ENCODE results near the gene ATXN10.

DNA sequence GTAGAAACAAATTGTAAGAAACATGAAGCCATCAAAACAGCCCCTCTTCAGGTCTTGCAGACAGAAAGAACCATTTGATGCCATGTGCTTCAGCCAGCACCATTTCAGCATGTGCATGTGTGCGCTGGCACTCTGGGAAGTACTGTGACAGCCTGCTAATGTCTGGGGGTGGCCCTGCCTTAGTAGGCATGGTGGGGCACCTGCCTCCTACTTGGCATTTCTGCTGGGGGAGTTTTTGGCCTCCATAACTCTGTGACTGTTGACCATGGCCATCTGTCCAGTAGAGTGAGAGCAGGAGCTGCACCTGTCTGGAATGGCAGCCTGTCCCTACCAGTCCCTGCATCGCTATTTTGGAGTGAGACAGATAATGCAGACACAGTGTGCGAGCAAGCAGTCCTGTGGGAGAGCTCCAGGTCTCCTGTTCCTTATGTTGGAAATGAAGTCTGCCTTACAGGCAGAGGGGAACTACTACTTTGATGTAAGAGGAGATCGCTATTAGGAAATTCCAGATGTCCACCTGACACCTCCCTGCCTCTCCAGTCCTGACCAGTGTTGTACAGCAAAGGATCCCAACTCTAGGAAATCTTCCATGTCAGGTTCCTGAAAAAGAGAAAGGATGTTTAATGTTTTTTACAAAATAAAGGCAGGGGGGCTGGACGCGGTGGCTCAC is 102.5 kb downstream of the ATXN10 start:
- no peak for TF ChIP-seq POLR2A (IDR thresholded peaks at IDR 0.05)
- TF ChIP-seq, protein P1, sequence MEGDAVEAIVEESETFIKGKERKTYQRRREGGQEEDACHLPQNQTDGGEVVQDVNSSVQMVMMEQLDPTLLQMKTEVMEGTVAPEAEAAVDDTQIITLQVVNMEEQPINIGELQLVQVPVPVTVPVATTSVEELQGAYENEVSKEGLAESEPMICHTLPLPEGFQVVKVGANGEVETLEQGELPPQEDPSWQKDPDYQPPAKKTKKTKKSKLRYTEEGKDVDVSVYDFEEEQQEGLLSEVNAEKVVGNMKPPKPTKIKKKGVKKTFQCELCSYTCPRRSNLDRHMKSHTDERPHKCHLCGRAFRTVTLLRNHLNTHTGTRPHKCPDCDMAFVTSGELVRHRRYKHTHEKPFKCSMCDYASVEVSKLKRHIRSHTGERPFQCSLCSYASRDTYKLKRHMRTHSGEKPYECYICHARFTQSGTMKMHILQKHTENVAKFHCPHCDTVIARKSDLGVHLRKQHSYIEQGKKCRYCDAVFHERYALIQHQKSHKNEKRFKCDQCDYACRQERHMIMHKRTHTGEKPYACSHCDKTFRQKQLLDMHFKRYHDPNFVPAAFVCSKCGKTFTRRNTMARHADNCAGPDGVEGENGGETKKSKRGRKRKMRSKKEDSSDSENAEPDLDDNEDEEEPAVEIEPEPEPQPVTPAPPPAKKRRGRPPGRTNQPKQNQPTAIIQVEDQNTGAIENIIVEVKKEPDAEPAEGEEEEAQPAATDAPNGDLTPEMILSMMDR (IDR thresholded peaks at IDR 0.05): no peak

Data from esophagus squamous epithelium (tissue), 4 donors.